ENCODE data around the gene RAPH1.

DNA sequence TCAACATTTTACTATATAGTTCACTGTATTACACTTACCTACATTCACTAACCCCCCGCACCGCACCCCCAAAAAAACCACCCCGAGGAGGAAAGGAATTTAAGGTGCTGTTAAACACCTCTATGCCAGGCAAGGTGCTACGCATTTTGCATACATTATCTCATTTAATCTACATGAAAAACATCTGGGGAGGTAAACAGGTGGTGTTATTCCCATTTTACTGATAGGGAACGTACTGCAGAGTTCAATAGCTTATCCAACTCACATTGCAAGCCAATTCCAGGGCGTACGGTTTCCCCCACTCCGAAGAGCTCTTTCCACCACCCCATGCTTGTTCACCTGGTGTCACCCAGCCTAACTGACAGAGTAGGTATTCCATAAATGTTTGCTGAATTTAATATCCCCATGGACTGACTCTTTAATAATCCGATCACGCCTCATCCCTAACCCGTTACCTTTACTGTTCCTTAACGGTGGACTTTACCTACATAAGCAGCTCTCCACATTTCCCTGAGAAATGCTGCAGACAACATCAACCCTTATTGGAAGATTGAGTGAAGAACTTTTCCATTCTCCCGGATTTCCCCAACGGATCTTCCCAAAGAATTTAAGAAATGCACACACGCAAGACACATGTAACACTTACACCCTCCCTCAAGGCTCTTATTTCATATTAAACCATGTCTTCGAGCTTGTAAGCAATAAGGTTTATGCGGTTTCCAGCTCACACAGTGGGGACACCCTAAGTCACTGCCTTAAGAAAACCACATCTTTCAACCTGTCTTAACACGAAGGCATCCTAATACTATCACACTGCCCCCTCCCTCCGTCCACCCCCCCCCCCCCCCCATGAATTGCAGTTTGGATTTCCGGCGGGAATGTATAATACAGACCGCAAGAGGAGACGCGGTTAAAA lies 1.2 kb downstream of the RAPH1 start:
- TF ChIP-seq, protein P1, sequence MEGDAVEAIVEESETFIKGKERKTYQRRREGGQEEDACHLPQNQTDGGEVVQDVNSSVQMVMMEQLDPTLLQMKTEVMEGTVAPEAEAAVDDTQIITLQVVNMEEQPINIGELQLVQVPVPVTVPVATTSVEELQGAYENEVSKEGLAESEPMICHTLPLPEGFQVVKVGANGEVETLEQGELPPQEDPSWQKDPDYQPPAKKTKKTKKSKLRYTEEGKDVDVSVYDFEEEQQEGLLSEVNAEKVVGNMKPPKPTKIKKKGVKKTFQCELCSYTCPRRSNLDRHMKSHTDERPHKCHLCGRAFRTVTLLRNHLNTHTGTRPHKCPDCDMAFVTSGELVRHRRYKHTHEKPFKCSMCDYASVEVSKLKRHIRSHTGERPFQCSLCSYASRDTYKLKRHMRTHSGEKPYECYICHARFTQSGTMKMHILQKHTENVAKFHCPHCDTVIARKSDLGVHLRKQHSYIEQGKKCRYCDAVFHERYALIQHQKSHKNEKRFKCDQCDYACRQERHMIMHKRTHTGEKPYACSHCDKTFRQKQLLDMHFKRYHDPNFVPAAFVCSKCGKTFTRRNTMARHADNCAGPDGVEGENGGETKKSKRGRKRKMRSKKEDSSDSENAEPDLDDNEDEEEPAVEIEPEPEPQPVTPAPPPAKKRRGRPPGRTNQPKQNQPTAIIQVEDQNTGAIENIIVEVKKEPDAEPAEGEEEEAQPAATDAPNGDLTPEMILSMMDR (IDR thresholded peaks at IDR 0.05), result no peak
- TF ChIP-seq POLR2AphosphoS5 (IDR thresholded peaks at IDR 0.05), result peak in 1 of 4 donors; percentile 27
- TF ChIP-seq POLR2A (IDR thresholded peaks at IDR 0.05), result no peak
- no peak for TF ChIP-seq EP300 (IDR thresholded peaks at IDR 0.05)
